ENCODE data around the gene ASNSD1. TPM values are rescaled to one million over a fixed set of nuclear protein-coding genes. Genes with fewer than 3 reads are reported as not detected.
A peak's percentile ranks its signal among the peaks of the same experiment; 100 is the strongest.

The ASNSD1 gene
- total RNA-seq = 67.1 TPM

GRCh38 chr2:189661148-189661956 is at the start of gene ASNSD1:
Gene ASNSD1, plus strand, starts transcription at chr2:189661459. Its CDS starts 4,674 bp downstream, at chr2:189666133.
- peak; percentile 100 for DNase-seq

GRCh38 chr2:189613077-189613636 is 48.1 kb upstream of the ASNSD1 start:
- peak; percentile 68 for DNase-seq

GRCh38 chr2:189613650-189614420 is 47.4 kb upstream of the ASNSD1 start:
- peak; percentile 79 for DNase-seq

GRCh38 chr2:189614585-189614984 is 46.7 kb upstream of the ASNSD1 start:
- DNase-seq = peak; percentile 21

GRCh38 chr2:189618197-189618596 is 43.1 kb upstream of the ASNSD1 start:
- peak; percentile 43 for DNase-seq

- peak; percentile 19 for DNase-seq
These were observed 39.5 kb upstream of the ASNSD1 start for GRCh38 chr2:189621781-189622180.

- no peak for DNase-seq
These were observed 38.2 kb upstream of the ASNSD1 start for GRCh38 chr2:189623049-189623448.

GRCh38 chr2:189624648-189625355 is 36.5 kb upstream of the ASNSD1 start:
- no peak for DNase-seq

- DNase-seq = no peak
These were observed 35.6 kb upstream of the ASNSD1 start for GRCh38 chr2:189625636-189626035.

- DNase-seq = no peak
These were observed 33.5 kb upstream of the ASNSD1 start for GRCh38 chr2:189627789-189628188.

- peak; percentile 16 for DNase-seq
These were observed 32.3 kb upstream of the ASNSD1 start for GRCh38 chr2:189628817-189629530.

GRCh38 chr2:189629531-189630453 is 31.5 kb upstream of the ASNSD1 start:
- DNase-seq = peak; percentile 75

GRCh38 chr2:189631849-189632248 is 29.4 kb upstream of the ASNSD1 start:
- DNase-seq = no peak

- no peak for DNase-seq
These were observed 27.9 kb upstream of the ASNSD1 start for GRCh38 chr2:189633392-189633811.

- no peak for DNase-seq
These were observed 25.9 kb upstream of the ASNSD1 start for GRCh38 chr2:189635353-189635752.

GRCh38 chr2:189638301-189639006 is 22.8 kb upstream of the ASNSD1 start:
- DNase-seq = no peak

- no peak for DNase-seq
These were observed 22.2 kb upstream of the ASNSD1 start for GRCh38 chr2:189639007-189639609.

GRCh38 chr2:189641002-189641401 is 20.3 kb upstream of the ASNSD1 start:
- no peak for DNase-seq

- DNase-seq = no peak
These were observed 19.7 kb upstream of the ASNSD1 start for GRCh38 chr2:189641590-189641989.
